HCT116 (cell line): ENCODE measurements around the gene ZNF524. TPM values are rescaled to one million over a fixed set of nuclear protein-coding genes. Genes with fewer than 3 reads are reported as not detected.
A peak's percentile ranks its signal among the peaks of the same experiment; 100 is the strongest.

Source experiments
- ATAC-seq: fragments of 200-7000 bp; cut with Tn5 transposase; 2 replicates; pipeline ENCODE4 v1.9.1; 2020; ENCODE audit warnings: mild to moderate bottlenecking, moderate library complexity
- BruUV-seq: library from RNA; stranded (reverse); fragments of 400-500 nt; replicated peaks from 2 replicates; lab custom pipeline; 2021; lab: Mats Ljungman, UMichigan
- CTCF ChIA-PET: fragments of 300-600 bp; sonication (Branson Sonifier 250); formaldehyde crosslinking; loops from one replicate; lab custom pipeline; 2021; ENCODE audit warnings: antibody characterized with exemption; lab: Charles Lee
- POLR2A ChIA-PET: fragments of 300-600, 350-600 bp; sonication (Branson Sonifier 250); formaldehyde crosslinking; loops from one replicate; lab custom pipeline; 2021; ENCODE audit warnings: antibody characterized with exemption; lab: Charles Lee
- RAD21 ChIA-PET, 2 experiments: fragments of 300-600 bp; sonication (Branson Sonifier 250); formaldehyde crosslinking; loops; one replicate each; lab custom pipeline; 2023; ENCODE audit warnings: low total read pairs in 2 of 2; ENCODE audit not compliant: uncharacterized antibody in 2 of 2, unreplicated experiment in 2 of 2, low non-redundant PET in 1 of 2; lab: Charles Lee
- DNase-seq: peaks from one replicate; pipeline ENCODE4 v3.0.0-alpha.2; 2010; ENCODE audit warnings: low read depth, low spot score
- H2AFZ ChIP-seq: fragments of 200-600 bp; shearing (Covaris generic), sonication (generic); 2 replicates; pipeline ENCODE4 v1.6.1; 2017; ENCODE audit warnings: low read depth, mixed run types, mixed read lengths, antibody characterized with exemption, low read length; ENCODE audit not compliant: poor library complexity, severe bottlenecking
- H3K27ac ChIP-seq: 2 replicates; pipeline ENCODE4 v1.5.1; 2012; ENCODE audit warnings: low read depth, low read length
- H3K27me3 ChIP-seq: fragments of 200-600 bp; sonication (generic); 2 replicates; pipeline ENCODE4 v1.6.1; 2016; ENCODE audit warnings: mixed run types, low read length, mixed read lengths; ENCODE audit not compliant: insufficient read depth
- H3K36me3 ChIP-seq, 2 experiments: fragments of 200-500 bp in 1 of 2; fragments of 200-600 bp in 1 of 2; sonication (Bioruptor generic) in 1 of 2; sonication (generic) in 1 of 2; 2 replicates each; pipeline versions ENCODE4 v1.5.1 to v1.6.1; 2014 to 2016; ENCODE audit warnings: low read length in 2 of 2, inconsistent platforms in 1 of 2, mixed read lengths in 1 of 2, mixed run types in 1 of 2; ENCODE audit not compliant: insufficient read depth in 2 of 2, control insufficient read depth in 1 of 2
- H3K4me1 ChIP-seq, 2 experiments: fragments of 200-600 bp in 1 of 2; sonication (generic) in 1 of 2; 2 replicates each; pipeline versions ENCODE4 v1.5.1 to v1.6.1; 2012 to 2017; ENCODE audit warnings: low read length in 2 of 2, inconsistent platforms in 1 of 2, mild to moderate bottlenecking in 1 of 2, mixed read lengths in 1 of 2, mixed run types in 1 of 2, moderate library complexity in 1 of 2; ENCODE audit not compliant: insufficient read depth in 2 of 2, control insufficient read depth in 1 of 2
- H3K4me2 ChIP-seq: fragments of 200-600 bp; sonication (generic); 2 replicates; pipeline ENCODE4 v1.6.1; 2017; ENCODE audit warnings: mixed run types, low read length, mixed read lengths
- H3K4me3 ChIP-seq, 2 experiments: fragments of 200-600 bp in 1 of 2; sonication (generic) in 1 of 2; replicated peaks in 1 of 2; 2 replicates each; pipeline ENCODE4 v1.5.1; 2011 to 2016; ENCODE audit warnings: low read length in 2 of 2, control low read depth in 1 of 2, low read depth in 1 of 2, mild to moderate bottlenecking in 1 of 2, mixed read lengths in 1 of 2, mixed run types in 1 of 2
- H3K79me2 ChIP-seq: fragments of 200-600 bp; sonication (generic); 2 replicates; pipeline ENCODE4 v1.6.1; 2017; ENCODE audit warnings: mild to moderate bottlenecking, mixed run types, low read length, moderate library complexity, mixed read lengths; ENCODE audit not compliant: insufficient read depth
- H3K9ac ChIP-seq: fragments of 200-600 bp; sonication (generic); 2 replicates; pipeline ENCODE4 v1.6.1; 2016; ENCODE audit warnings: low read length, mixed read lengths
- H3K9me2 ChIP-seq: fragments of 200-600 bp; sonication (generic), shearing (Covaris generic); 2 replicates; pipeline ENCODE4 v1.6.1; 2017; ENCODE audit warnings: mixed run types, mild to moderate bottlenecking, moderate library complexity; ENCODE audit not compliant: insufficient read depth
- H3K9me3 ChIP-seq, 2 experiments: fragments of 200-500 bp in 1 of 2; fragments of 200-600 bp in 1 of 2; sonication (Bioruptor generic) in 1 of 2; sonication (generic) in 1 of 2; 2 replicates each; pipeline ENCODE4 v1.6.1; 2014 to 2017; ENCODE audit warnings: low read length in 2 of 2, mixed read lengths in 2 of 2, inconsistent platforms in 1 of 2, low read depth in 1 of 2, mild to moderate bottlenecking in 1 of 2, mixed run types in 1 of 2, moderate library complexity in 1 of 2; ENCODE audit not compliant: control insufficient read depth in 1 of 2, insufficient read depth in 1 of 2
- H4K20me1 ChIP-seq: fragments of 200-600 bp; sonication (generic), shearing (Covaris generic); 2 replicates; pipeline ENCODE4 v1.6.1; 2017; ENCODE audit warnings: mixed run types, mild to moderate bottlenecking, moderate library complexity; ENCODE audit not compliant: insufficient read depth
- CBX3 ChIP-seq: IDR thresholded peaks from 2 replicates; pipeline ENCODE4 v1.6.1; 2012; ENCODE audit warnings: low read depth
- CEBPB ChIP-seq: IDR thresholded peaks from 2 replicates; pipeline ENCODE4 v1.6.1; 2012; ENCODE audit warnings: low read depth
- EGR1 ChIP-seq: IDR thresholded peaks from 2 replicates; pipeline ENCODE4 v1.6.1; 2012; ENCODE audit warnings: low read depth
- ELF1 ChIP-seq: IDR thresholded peaks from 2 replicates; pipeline ENCODE4 v1.6.1; 2012; ENCODE audit warnings: low read depth, borderline replicate concordance
- EZH2phosphoT487 ChIP-seq: fragments of 200-600 bp; IDR thresholded peaks from 2 replicates; pipeline ENCODE4 v1.6.1; 2018; ENCODE audit warnings: antibody characterized with exemption, borderline replicate concordance
- JUND ChIP-seq: IDR thresholded peaks from 2 replicates; pipeline ENCODE4 v1.6.1; 2012
- POLR2A ChIP-seq: IDR thresholded peaks from 2 replicates; pipeline ENCODE4 v1.7.0; 2011; ENCODE audit warnings: borderline replicate concordance; ENCODE audit not compliant: insufficient read depth, insufficient read length; ENCODE audit errors: extremely low read depth
- POLR2AphosphoS5 ChIP-seq: IDR thresholded peaks from 2 replicates; pipeline ENCODE4 v1.6.1; 2011; ENCODE audit warnings: mild to moderate bottlenecking, low read depth, low read length, moderate library complexity
- YY1 ChIP-seq: IDR thresholded peaks from 2 replicates; pipeline ENCODE4 v1.6.1; 2011; ENCODE audit warnings: low read length, low read depth, moderate library complexity, mild to moderate bottlenecking; ENCODE audit not compliant: insufficient replicate concordance; ENCODE audit errors: extremely low read depth
- ZFX ChIP-seq: fragments of 450-650 bp; IDR thresholded peaks from 2 replicates; pipeline ENCODE4 v1.6.1; 2017
- intact Hi-C: fragments of 100-400 bp; cut with micrococcal nuclease; formaldehyde crosslinking; loops from 2 replicates; pipeline ENCODE4 v1.10.0; 2022
- total RNA-seq: library from RNA; stranded (reverse); gene quantifications from one replicate; pipeline ENCODE4 v1.2.1, GENCODE V29; 2021; ENCODE audit not compliant: unreplicated experiment
- TF ChIP-seq, protein P1 (sequence below): IDR thresholded peaks from 2 replicates; pipeline ENCODE4 v1.6.1; 2012
- TF ChIP-seq, protein P2 (sequence below): IDR thresholded peaks from 2 replicates; pipeline ENCODE4 v1.6.1; 2012

The ZNF524 gene
- total RNA-seq, 1 experiment from 2014 or later = 17.2 TPM

DNA sequence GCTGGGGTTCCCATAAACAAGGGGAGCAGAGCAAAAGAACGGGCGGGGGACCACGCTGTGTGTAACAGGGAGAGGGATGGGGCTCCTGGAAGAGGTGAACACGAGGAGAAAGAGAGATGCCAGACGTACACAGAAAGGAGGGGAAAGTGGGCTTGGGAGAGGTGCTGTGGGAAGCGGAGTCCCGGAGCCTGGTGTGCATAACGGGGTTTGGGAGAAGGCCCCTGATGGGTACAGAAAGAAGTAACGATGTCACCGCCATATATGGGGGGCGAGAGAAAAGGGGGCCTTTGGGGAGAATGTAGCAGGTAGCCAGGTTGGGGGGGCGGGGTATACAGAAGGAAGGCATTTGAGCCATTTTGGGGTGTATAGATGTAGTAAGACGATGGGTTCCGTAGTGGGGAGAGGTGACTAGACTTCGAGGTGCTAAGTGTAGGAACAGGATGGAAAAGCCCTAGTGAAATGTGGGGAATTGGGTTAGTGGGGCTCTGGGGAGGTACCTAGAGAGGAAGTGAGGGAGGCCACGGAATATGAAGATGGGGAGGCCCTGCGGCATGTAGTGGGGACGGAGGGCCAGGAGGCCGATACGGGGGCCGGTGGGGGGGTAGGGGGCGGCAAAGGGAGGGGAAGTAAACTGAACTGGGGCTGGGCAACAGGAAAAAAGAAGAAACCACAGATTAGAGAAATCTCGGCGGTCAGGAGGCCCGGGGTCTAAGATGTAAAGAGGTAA, 41.5 kb downstream of the ZNF524 start:
- peak overlapping the region; percentile 96 for H3K27ac ChIP-seq
- TSS peak; percentile 29 for BruUV-seq
- H3K4me2 ChIP-seq = peak overlapping the region; percentile 75
- no peaks in the 10 kb centered on the region for H4K20me1 ChIP-seq
- CTCF ChIA-PET = interaction anchor here (0.6 to 2.8 kb wide), 2 partner anchors 13 to 30 kb away, joined by 3 to 12 read pairs; partner anchors contain the start of gene U2AF2
- H3K9ac ChIP-seq = peak overlapping the region; percentile 99
- H3K9me3 ChIP-seq = no peaks in the 10 kb centered on the region
- TF ChIP-seq EGR1 (no peak), YY1 (no peak), POLR2AphosphoS5 (no peak), CBX3 (no peak), CEBPB (no peak), POLR2A (peak; percentile 54), JUND (0 out of 2 replicates have a peak, but pooled peaks have one; percentile 7), ELF1 (no peak), EZH2phosphoT487 (no peak), ZFX (no peak)
- TF ChIP-seq, protein P1, sequence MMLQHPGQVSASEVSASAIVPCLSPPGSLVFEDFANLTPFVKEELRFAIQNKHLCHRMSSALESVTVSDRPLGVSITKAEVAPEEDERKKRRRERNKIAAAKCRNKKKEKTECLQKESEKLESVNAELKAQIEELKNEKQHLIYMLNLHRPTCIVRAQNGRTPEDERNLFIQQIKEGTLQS = no peak
- TF ChIP-seq, protein P2, sequence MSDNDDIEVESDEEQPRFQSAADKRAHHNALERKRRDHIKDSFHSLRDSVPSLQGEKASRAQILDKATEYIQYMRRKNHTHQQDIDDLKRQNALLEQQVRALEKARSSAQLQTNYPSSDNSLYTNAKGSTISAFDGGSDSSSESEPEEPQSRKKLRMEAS = no peak
- TF ChIP-seq, all 23 proteins: peak for 2
- no peaks in the 10 kb centered on the region for H3K27me3 ChIP-seq
- H3K36me3 ChIP-seq = peaks cover 12 to 14% of the 10 kb centered on the region in 2 experiments; a peak in 3 of 4 replicates
- ATAC-seq = peak; percentile 2; the same call in 1 of the 2 replicates
- DNase-seq = no peak
- no peak overlapping the region for H2AFZ ChIP-seq
- peaks cover 19 to 57% of the 10 kb centered on the region in 2 experiments; a peak in 3 of 4 replicates for H3K4me1 ChIP-seq
- POLR2A ChIA-PET = interaction anchor here (1.3 to 1.9 kb wide), 2 partner anchors 13 to 17 kb away, joined by 4 to 15 read pairs; partner anchors contain the start of genes U2AF2 and ZNF784
- intact Hi-C loops = no loop called here
- RAD21 ChIA-PET = no interaction called here
- H3K9me2 ChIP-seq = no peaks in the 10 kb centered on the region
- peak overlapping the region; percentile 94 to 97 for H3K4me3 ChIP-seq
- peaks cover 72% of the 10 kb centered on the region for H3K79me2 ChIP-seq
